DOHH2 (cell line): ENCODE data around the gene CPA2.

Experiments
- H3F3A ChIP-seq: fragments of 200-600 bp; sonication (generic), shearing (Covaris generic); 2 replicates; pipeline ENCODE4 v1.6.0; 2016; ENCODE audit warnings: antibody characterized with exemption, mild to moderate bottlenecking; ENCODE audit not compliant: control insufficient read depth, insufficient read depth
- H3K27ac ChIP-seq: fragments of 200-600 bp; sonication (generic); 2 replicates; pipeline ENCODE4 v1.5.1; 2014; ENCODE audit warnings: low read depth, mild to moderate bottlenecking, low read length, moderate library complexity
- H3K27me3 ChIP-seq: fragments of 200-600 bp; sonication (generic); 2 replicates; pipeline ENCODE4 v1.6.1; 2014; ENCODE audit warnings: mild to moderate bottlenecking, low read length, mixed read lengths; ENCODE audit not compliant: control insufficient read depth
- H3K36me3 ChIP-seq: fragments of 200-600 bp; sonication (generic); 2 replicates; pipeline ENCODE4 v1.6.1; 2014; ENCODE audit warnings: mild to moderate bottlenecking, low read length, moderate library complexity, mixed read lengths; ENCODE audit not compliant: control insufficient read depth
- H3K4me1 ChIP-seq: fragments of 200-600 bp; sonication (generic); 2 replicates; pipeline ENCODE4 v1.6.1; 2014; ENCODE audit warnings: mild to moderate bottlenecking, low read length, mixed read lengths; ENCODE audit not compliant: control insufficient read depth
- H3K4me2 ChIP-seq: fragments of 200-600 bp; sonication (generic); 2 replicates; pipeline ENCODE4 v1.6.0; 2014; ENCODE audit warnings: mild to moderate bottlenecking, low read length, moderate library complexity
- H3K4me3 ChIP-seq: fragments of 200-600 bp; sonication (generic); 2 replicates; pipeline ENCODE4 v1.5.1; 2014; ENCODE audit warnings: mild to moderate bottlenecking, low read length, mixed read lengths
- H3K79me2 ChIP-seq: fragments of 200-600 bp; sonication (generic); 2 replicates; pipeline ENCODE4 v1.6.1; 2014; ENCODE audit warnings: mild to moderate bottlenecking, low read length, mixed read lengths; ENCODE audit not compliant: control insufficient read depth
- H3K9me2 ChIP-seq: fragments of 200-600 bp; sonication (generic); replicated peaks from 2 replicates; pipeline ENCODE4 v1.6.1; 2014; ENCODE audit warnings: mild to moderate bottlenecking, low read length, mixed read lengths; ENCODE audit not compliant: control insufficient read depth
- H3K9me3 ChIP-seq: fragments of 200-600 bp; sonication (generic); 2 replicates; pipeline ENCODE4 v1.6.1; 2014; ENCODE audit warnings: antibody characterized with exemption, low read length, mixed read lengths; ENCODE audit not compliant: control insufficient read depth, insufficient read depth
- H4K20me1 ChIP-seq: fragments of 200-600 bp; sonication (generic); 2 replicates; pipeline ENCODE4 v1.6.0; 2014; ENCODE audit warnings: low read depth, mild to moderate bottlenecking, antibody characterized with exemption, low read length, moderate library complexity; ENCODE audit not compliant: control insufficient read depth, insufficient read depth
- EZH2phosphoT487 ChIP-seq: fragments of 200-600 bp; sonication (generic); IDR thresholded peaks from 2 replicates; pipeline ENCODE4 v1.6.1; 2017; ENCODE audit warnings: borderline replicate concordance, mild to moderate bottlenecking, antibody characterized with exemption, low read length, moderate library complexity, mixed read lengths
- TF ChIP-seq, protein P1 (sequence below): fragments of 200-600 bp; sonication (generic); IDR thresholded peaks from one replicate; pipeline ENCODE4 v1.5.1; 2014; ENCODE audit warnings: antibody characterized with exemption, mild to moderate bottlenecking, low read depth, low read length; ENCODE audit not compliant: poor library complexity, severe bottlenecking

The CPA2 gene

DNA sequence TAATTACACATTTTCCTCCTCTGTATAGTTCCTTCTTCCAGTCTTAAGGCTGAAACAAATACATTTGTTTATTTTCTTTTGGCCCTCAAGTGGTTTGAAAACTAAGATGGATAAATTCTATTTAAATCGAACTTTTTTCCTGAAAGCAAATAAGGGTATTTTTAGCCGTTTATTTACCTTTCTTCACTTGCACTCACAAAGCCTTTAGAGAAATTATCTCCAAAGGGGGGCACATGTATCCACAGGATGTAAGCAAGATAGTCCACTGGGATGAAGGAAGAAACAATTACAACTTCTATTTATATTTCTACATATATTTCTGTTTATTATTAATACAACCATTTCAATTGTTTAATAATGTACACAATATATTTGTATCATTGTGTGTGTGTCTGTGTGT, 36.5 kb downstream of the CPA2 start:
- H3K4me1 ChIP-seq = no peaks in the 10 kb centered on the region
- H3K9me3 ChIP-seq = no peaks in the 10 kb centered on the region
- no peaks in the 10 kb centered on the region for H3K9me2 ChIP-seq
- H3K4me2 ChIP-seq = no peak overlapping the region
- H3K4me3 ChIP-seq = no peak overlapping the region
- no peak overlapping the region for H3K27ac ChIP-seq
- no peaks in the 10 kb centered on the region for H3K36me3 ChIP-seq
- no peaks in the 10 kb centered on the region for H3K79me2 ChIP-seq
- no peaks in the 10 kb centered on the region for H3F3A ChIP-seq
- H3K27me3 ChIP-seq = peaks cover 2% of the 10 kb centered on the region; the same call in 1 of the 2 replicates
- TF ChIP-seq, protein P1, sequence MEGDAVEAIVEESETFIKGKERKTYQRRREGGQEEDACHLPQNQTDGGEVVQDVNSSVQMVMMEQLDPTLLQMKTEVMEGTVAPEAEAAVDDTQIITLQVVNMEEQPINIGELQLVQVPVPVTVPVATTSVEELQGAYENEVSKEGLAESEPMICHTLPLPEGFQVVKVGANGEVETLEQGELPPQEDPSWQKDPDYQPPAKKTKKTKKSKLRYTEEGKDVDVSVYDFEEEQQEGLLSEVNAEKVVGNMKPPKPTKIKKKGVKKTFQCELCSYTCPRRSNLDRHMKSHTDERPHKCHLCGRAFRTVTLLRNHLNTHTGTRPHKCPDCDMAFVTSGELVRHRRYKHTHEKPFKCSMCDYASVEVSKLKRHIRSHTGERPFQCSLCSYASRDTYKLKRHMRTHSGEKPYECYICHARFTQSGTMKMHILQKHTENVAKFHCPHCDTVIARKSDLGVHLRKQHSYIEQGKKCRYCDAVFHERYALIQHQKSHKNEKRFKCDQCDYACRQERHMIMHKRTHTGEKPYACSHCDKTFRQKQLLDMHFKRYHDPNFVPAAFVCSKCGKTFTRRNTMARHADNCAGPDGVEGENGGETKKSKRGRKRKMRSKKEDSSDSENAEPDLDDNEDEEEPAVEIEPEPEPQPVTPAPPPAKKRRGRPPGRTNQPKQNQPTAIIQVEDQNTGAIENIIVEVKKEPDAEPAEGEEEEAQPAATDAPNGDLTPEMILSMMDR = no peak
- TF ChIP-seq EZH2phosphoT487 = no peak
- no peaks in the 10 kb centered on the region for H4K20me1 ChIP-seq

DNA sequence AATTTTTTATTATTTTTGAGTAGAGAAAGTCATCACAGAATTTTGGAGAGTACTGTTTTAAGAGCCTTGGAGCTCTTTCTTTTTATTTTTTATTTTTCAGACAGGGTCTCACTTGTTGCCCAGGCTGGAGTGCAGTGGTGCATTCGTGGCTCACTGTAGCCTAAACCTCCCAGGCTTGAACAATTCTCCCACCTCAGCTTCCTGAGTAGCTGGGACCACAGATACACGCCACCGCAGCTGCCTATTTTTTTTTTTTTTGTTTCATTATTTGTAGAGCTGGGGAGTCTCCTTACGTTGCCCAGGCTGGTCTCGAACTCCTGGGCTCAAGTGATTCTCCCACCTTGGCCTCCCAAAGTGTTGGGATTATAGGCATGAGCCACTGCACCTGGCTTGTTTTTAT, 36.9 kb downstream of the CPA2 start:
- no peak for TF ChIP-seq EZH2phosphoT487
- H3K4me2 ChIP-seq = no peak overlapping the region
- no peaks in the 10 kb centered on the region for H3K4me1 ChIP-seq
- H3K9me3 ChIP-seq = no peaks in the 10 kb centered on the region
- peaks cover 2% of the 10 kb centered on the region; the same call in 1 of the 2 replicates for H3K27me3 ChIP-seq
- H3K4me3 ChIP-seq = no peak overlapping the region
- H4K20me1 ChIP-seq = no peaks in the 10 kb centered on the region
- no peaks in the 10 kb centered on the region for H3K9me2 ChIP-seq
- no peak overlapping the region for H3K27ac ChIP-seq
- no peaks in the 10 kb centered on the region for H3K79me2 ChIP-seq
- H3K36me3 ChIP-seq = no peaks in the 10 kb centered on the region
- no peaks in the 10 kb centered on the region for H3F3A ChIP-seq

DNA sequence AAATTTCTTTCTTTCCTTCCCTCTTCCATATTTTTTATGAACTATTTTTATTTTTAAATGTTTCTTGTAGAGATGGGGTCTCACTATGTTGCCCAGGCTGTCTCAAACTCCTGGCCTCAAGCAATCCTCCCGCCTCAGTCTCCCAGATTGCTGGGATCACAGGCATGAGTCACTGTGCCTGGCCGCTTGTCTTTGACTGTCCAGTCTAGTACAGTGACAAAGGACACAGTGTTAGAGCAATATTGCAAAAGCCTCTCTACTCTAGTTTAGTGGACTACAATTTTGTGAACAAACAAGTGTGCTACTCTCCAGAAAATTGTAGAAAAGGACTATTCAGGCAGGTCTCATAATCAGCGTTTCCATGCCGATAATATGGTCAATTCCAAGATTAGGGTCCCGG, 37.3 kb downstream of the CPA2 start:
- Histone ChIP-seq H3K9me3 (no peaks in the 10 kb centered on the region), H3K4me3 (no peak overlapping the region), H3K9me2 (no peaks in the 10 kb centered on the region), H3K36me3 (no peaks in the 10 kb centered on the region), H3K27me3 (no peaks in the 10 kb centered on the region; the same call in 1 of the 2 replicates), H3K79me2 (no peaks in the 10 kb centered on the region), H3K4me2 (no peak overlapping the region), H3F3A (no peaks in the 10 kb centered on the region), H4K20me1 (no peaks in the 10 kb centered on the region), H3K27ac (no peak overlapping the region), H3K4me1 (no peaks in the 10 kb centered on the region)
- no peak for TF ChIP-seq EZH2phosphoT487
- TF ChIP-seq, protein P1 = no peak

DNA sequence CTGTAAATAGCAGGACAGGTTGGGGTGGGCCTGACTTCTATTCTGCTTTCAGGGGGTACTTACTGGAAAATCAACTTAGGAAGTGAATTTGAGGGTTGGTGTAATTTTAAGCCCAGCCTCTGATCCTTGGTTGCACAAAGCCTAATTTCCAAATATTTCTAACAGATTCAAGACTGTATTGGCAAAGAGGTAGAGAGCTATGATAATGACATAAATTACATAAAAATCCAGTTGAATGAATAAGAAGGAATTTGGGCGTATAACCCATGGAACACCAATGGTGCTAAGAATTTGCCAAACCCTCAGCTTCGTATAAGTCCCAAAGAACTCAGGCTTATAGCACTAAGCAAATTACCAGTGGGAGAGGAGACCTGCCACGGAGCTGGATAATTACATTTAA, 38.2 kb downstream of the CPA2 start:
- TF ChIP-seq EZH2phosphoT487 = no peak
- TF ChIP-seq, protein P1 = no peak
- Histone ChIP-seq H3K27ac (no peak overlapping the region), H3K79me2 (no peaks in the 10 kb centered on the region), H4K20me1 (no peaks in the 10 kb centered on the region), H3K4me3 (no peak overlapping the region), H3K9me2 (no peaks in the 10 kb centered on the region), H3K9me3 (no peaks in the 10 kb centered on the region), H3K4me2 (no peak overlapping the region), H3K27me3 (no peaks in the 10 kb centered on the region), H3K36me3 (no peaks in the 10 kb centered on the region), H3K4me1 (no peaks in the 10 kb centered on the region), H3F3A (no peaks in the 10 kb centered on the region)
